Glutamatergic neuron (in vitro differentiated cells): Measurements from ENCODE around the gene CADM1. TPM values are rescaled to one million over a fixed set of nuclear protein-coding genes. Genes with fewer than 3 reads are reported as not detected.

Source experiments
- DNase-seq: peaks from one replicate; pipeline ENCODE4 v3.0.0; 2022
- H3K27ac Mint-ChIP-seq: one replicate; pipeline ENCODE4 v1.8.0; 2020; ENCODE audit warnings: mild to moderate bottlenecking, mixed read lengths, inconsistent platforms; ENCODE audit not compliant: unreplicated experiment
- H3K27me3 Mint-ChIP-seq: one replicate; pipeline ENCODE4 v1.8.0; 2020; ENCODE audit warnings: mild to moderate bottlenecking, moderate library complexity, mixed read lengths, inconsistent platforms; ENCODE audit not compliant: unreplicated experiment
- H3K36me3 Mint-ChIP-seq: one replicate; pipeline ENCODE4 v1.8.0; 2020; ENCODE audit warnings: mild to moderate bottlenecking, mixed read lengths, inconsistent platforms; ENCODE audit not compliant: unreplicated experiment
- H3K4me1 Mint-ChIP-seq: one replicate; pipeline ENCODE4 v1.8.0; 2020; ENCODE audit warnings: mild to moderate bottlenecking, low read depth, mixed read lengths, inconsistent platforms; ENCODE audit not compliant: unreplicated experiment
- H3K4me3 Mint-ChIP-seq: one replicate; pipeline ENCODE4 v1.8.0; 2020; ENCODE audit warnings: mild to moderate bottlenecking, mixed read lengths, inconsistent platforms; ENCODE audit not compliant: unreplicated experiment
- H3K9me3 Mint-ChIP-seq: one replicate; pipeline ENCODE4 v1.8.0; 2020; ENCODE audit warnings: mild to moderate bottlenecking, moderate library complexity, mixed read lengths, inconsistent platforms; ENCODE audit not compliant: unreplicated experiment
- CTCF ChIP-seq: fragments of 200-600 bp; sonication (generic); IDR thresholded peaks from one replicate; pipeline ENCODE4 v1.5.0; 2021; ENCODE audit not compliant: partially characterized antibody, unreplicated experiment
- total RNA-seq: library from RNA; stranded (reverse); fragmentation: NEBNext Ultra II Directional; extraction: Animal tissue kit (Norgen Biotek cat#: 25700); gene quantifications from one replicate; pipeline ENCODE4 v1.2.1, GENCODE V29; 2021; ENCODE audit not compliant: unreplicated experiment

The CADM1 gene
- total RNA-seq, 1 donor from 2014 or later: 1,339 TPM

- Mint-ChIP-seq H3K27me3 (no peaks in the 10 kb centered on the region), H3K36me3 (no peaks in the 10 kb centered on the region), H3K9me3 (no peaks in the 10 kb centered on the region), H3K27ac (no peak overlapping the region), H3K4me1 (no peaks in the 10 kb centered on the region), H3K4me3 (no peak overlapping the region)
- no peak for TF ChIP-seq CTCF
- no peak for DNase-seq
Measured at GRCh38 chr11:115515647-115516395, 11.6 kb upstream of the CADM1 start.

GRCh38 chr11:115506954-115507675 lies 2.9 kb upstream of the CADM1 start:
- Mint-ChIP-seq H3K4me1 (peaks cover 5% of the 10 kb centered on the region), H3K36me3 (no peaks in the 10 kb centered on the region), H3K4me3 (no peak overlapping the region), H3K27me3 (peaks cover 4% of the 10 kb centered on the region), H3K9me3 (peaks cover 7% of the 10 kb centered on the region), H3K27ac (no peak overlapping the region)
- no peak for TF ChIP-seq CTCF
- DNase-seq: no peak

GRCh38 chr11:115505175-115505574 lies 960 bp upstream of the CADM1 start:
- no peak for DNase-seq
- H3K4me3 Mint-ChIP-seq: peak overlapping the region; percentile 96
- H3K27me3 Mint-ChIP-seq: peaks cover 4% of the 10 kb centered on the region
- H3K27ac Mint-ChIP-seq: peak overlapping the region; percentile 97
- H3K4me1 Mint-ChIP-seq: peaks cover 5% of the 10 kb centered on the region
- TF ChIP-seq CTCF: no peak
- no peaks in the 10 kb centered on the region for H3K36me3 Mint-ChIP-seq
- peaks cover 7% of the 10 kb centered on the region for H3K9me3 Mint-ChIP-seq

GRCh38 chr11:115503886-115504275 lies 334 bp downstream of the CADM1 start:
- Mint-ChIP-seq H3K36me3 (no peaks in the 10 kb centered on the region), H3K4me1 (peaks cover 11% of the 10 kb centered on the region), H3K9me3 (peaks cover 7% of the 10 kb centered on the region), H3K4me3 (peak overlapping the region; percentile 90), H3K27ac (peak overlapping the region; percentile 87), H3K27me3 (peaks cover 4% of the 10 kb centered on the region)
- TF ChIP-seq CTCF: no peak
- no peak for DNase-seq
